SH-SY5Y (cell line): ENCODE data around the gene FOXD1.

Experiments
- GATA2 ChIP-seq: IDR thresholded peaks from 2 replicates; pipeline ENCODE4 v1.6.1; 2011; ENCODE audit warnings: mild to moderate bottlenecking, low read depth, low read length
- GATA3 ChIP-seq: IDR thresholded peaks from 2 replicates; pipeline ENCODE4 v1.6.1; 2011; ENCODE audit warnings: low read depth, mild to moderate bottlenecking, low read length, moderate library complexity

GRCh38 chr5:73433272-73433981 lies 15.2 kb downstream of the FOXD1 start:
- TF ChIP-seq GATA2 (no peak), GATA3 (no peak)
